Activated naive CD4-positive, alpha-beta T cell treated with anti-CD3 and anti-CD28 coated beads, Interleukin-2, amount 50 U/mL, for 16 hours (primary cell): ENCODE measurements around the gene KDM4F.
A peak's percentile ranks its signal among the peaks of the same experiment; 100 is the strongest.

Experiments
- DNase-seq: peaks from one replicate; pipeline ENCODE4 v3.0.0-alpha.2; 2020

The KDM4F gene

DNA sequence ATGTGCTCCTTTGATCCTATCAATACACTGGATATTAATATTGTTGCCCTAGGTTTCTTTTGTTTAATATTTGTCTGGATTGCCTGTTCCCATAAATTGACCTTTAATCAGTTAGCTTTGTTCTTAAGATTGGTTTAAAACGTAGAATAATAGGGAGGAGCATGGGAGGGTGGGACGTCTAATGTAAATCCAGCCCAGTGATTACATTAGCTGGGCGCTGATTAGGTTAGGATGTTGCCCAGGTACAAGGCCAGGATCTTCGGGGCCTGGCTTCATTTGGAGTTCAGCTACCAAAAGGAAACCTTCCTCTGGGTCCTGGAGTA, 17.5 kb downstream of the KDM4F start, which contains the start of gene SRSF8:
Gene SRSF8, plus strand, starts transcription at position 204 of the 323 bp plus-strand sequence. CDS start 308 bp downstream, outside the sequence.
- DNase-seq: no peak

DNA sequence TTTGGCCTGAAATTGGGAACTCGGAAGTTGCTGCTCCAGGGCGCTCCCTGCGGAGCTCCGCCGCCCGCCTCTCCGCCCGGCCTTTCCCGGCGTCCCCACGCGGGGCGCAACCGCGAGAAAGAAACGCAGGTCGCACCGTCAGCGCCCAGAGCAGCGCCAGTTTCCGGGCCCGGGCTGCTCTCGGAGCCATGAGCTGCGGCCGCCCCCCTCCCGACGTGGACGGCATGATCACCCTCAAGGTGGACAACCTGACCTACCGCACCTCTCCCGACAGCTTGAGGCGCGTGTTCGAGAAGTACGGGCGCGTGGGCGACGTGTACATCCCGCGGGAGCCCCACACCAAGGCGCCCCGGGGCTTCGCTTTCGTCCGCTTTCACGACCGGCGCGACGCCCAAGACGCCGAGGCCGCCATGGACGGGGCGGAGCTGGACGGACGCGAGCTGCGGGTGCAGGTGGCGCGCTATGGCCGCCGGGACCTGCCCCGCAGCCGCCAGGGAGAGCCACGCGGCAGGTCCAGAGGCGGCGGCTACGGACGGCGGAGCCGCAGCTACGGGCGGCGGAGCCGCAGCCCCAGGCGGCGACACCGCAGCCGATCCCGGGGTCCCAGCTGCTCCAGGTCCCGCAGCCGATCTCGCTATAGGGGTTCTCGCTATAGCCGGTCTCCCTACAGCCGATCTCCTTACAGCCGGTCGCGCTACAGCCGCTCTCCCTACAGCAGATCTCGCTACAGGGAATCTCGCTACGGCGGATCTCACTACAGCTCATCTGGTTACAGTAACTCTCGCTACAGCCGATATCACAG, 18.0 kb downstream of the KDM4F start:
- DNase-seq: peak; percentile 80

DNA sequence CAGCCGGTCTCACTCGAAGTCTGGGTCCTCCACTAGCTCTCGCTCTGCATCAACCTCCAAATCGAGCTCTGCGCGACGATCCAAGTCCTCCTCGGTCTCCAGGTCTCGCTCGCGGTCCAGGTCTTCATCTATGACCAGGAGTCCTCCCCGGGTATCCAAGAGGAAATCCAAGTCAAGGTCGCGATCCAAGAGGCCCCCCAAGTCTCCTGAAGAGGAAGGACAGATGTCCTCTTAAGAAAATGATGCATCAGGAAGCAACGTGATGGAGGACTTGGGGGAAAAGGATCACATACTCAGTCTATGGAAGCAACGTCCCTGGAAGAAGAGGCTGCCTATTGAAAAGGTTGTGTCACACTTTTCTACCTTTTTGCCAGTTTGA, 18.6 kb downstream of the KDM4F start:
- DNase-seq: peak; percentile 50

DNA sequence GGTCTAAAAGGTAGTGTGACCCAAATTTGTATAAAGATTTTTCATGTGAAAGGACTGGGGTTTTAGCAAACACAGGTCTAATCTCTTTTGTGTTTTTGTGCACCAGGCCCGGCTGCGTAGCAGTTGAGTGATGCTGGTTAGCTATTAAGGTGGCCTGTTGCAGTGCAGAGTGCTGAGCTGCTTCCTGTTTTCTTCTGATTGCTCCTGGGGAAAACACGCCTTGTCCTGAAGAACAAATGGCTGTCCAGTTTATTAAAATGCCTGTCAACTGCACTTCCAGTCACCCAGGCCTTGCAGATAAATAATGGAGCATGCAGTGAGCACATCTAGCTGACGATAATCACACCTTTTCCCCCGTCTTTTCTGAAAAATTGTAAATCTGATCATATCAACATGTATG, 19.3 kb downstream of the KDM4F start:
- DNase-seq: peak; percentile 62

DNA sequence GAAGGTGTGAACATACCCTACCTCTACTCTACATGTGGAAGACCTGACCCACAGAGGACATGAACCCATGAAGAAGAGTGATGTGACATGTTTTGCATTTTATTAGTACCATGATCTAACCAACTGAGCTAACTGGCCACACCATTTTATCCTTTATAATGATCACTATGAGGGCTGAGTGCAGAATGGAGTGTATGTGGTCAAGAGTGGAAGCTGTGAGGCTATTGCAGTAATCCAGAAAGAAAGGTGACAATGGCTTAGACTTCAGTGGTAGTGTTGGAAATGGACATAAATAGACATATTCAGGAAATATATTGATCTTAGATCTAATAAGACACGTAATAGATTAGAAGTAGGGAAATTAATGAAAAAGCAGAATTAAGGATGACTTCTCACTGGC, 21.2 kb downstream of the KDM4F start:
- DNase-seq: no peak

DNA sequence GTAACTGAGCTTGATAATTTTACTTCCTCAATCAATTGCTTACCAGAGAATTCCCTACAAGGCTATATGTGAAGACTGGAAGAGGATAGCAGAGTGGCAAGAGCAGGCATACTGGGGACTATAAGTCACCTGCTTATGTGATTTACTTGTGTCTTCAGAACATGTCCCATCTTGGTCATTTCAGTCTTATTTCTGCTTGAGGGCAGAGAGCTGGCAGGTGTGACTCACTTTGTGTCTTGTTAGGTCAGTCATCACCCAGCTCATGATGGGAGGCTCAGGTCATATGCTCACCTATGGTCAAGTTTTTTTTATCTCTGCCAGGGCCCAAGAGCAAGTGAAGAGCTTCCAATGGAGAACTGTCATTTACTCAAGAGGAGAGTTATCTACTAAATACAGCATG, 23.7 kb downstream of the KDM4F start:
- DNase-seq: no peak

DNA sequence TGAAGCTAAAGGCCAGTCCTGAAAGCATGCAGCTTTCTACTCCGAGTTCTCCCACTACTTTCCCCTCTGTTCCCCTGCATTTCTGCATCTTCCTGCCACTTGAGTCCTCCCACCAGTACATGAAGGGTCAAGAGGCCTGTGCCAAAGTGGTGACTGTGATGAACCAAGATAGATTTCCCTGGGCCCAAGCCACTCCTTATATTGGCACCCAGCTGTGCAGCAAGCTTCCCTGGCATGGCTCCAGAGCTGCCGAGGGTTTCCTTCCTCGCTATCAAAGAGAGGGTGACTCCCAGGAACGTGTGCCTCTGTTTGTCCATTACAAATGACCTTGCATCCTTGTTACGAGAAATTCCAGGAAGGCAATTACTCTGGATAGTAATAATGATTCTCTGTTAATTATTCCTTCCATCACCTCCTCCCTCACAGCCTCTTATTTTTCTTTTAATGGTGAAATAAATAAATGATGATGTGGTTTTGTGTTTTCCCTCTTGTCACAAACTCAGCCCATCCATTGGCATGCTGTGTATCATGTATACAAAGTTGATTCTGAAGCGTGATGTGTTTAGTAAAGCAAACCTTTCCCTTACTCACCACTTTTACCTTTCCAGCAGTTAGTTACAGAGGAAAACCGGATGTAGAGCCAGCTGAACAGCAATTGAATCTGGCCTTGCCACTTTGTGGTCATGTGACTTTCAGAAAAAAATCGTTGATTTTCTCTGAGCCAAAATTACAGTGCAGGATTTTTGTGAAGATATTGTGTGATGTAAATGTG, 25.8 kb downstream of the KDM4F start:
- no peak for DNase-seq

DNA sequence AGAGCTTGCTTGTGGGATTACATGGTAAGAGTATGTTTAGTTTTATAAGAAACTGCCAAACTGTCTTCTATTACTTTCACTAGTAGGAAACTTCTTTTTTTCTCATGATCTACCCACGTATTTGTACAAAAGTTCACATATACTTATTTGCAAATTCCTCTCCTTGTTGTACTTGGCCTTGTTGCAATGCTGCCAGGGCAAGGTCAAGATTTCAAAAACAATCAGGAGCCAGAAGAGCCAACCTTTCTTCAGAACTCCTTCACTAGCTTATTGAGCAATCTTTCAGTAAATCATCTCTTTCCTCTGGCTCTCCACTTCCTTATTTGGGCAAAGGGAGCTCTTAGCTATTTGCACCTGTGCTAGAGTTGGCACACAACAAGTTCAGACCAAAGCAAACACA, 27.2 kb downstream of the KDM4F start:
- DNase-seq: no peak

DNA sequence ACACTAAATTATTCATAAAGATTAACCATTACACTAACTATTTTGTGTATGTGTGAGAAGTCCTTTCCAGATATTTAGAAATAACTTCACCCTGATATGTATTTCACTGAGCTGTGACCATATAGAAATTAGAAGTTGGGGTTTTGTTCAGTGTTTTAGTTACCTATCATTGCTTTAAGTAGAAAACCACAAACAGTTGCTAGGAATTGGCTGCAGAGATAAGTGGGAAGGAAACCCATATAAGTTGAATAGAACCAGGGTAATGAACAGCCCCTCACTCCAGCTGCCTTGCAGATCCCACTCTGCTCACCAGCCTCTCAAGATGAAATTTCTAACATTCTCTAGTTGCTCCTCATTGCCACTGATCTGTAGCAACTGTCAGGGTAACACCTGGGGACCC, 27.8 kb downstream of the KDM4F start:
- no peak for DNase-seq

DNA sequence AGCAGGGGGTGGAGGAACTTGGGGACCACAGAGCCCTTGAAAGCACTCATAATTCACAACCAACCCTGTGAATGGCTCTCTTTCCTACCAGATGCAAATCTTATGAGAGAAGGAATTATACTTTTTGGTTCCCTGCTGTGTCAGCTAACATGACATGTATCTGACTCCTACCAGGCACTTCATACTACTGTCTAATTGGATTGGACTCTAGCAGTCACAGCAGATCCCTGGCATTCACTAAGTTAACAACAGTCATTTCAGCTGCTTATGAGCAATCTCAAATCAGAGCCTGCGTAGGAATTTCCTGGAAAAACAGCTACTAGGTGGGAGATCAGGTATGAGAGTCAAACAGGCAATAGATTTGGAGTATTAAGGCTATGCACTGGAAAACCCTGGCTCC, 29.3 kb downstream of the KDM4F start:
- no peak for DNase-seq

DNA sequence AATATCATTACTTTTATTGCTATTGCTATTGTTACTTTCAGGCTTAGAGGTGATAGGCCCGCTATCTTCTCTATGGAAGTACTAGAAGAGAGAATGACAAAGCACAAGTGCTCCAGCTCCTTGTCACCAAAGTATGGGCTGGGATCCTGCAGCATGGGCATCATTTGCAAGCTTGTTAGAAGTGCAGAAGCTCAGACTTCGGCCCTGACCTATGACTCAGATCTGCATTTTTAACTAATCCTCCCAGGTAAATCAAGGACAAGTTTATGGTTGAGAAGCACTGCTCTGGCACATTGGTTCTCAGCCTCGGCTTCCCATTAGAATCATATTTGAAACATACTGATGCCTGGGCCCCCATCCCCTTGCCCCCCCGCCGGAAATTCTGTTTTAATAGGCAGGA, 31.8 kb downstream of the KDM4F start:
- DNase-seq: no peak

DNA sequence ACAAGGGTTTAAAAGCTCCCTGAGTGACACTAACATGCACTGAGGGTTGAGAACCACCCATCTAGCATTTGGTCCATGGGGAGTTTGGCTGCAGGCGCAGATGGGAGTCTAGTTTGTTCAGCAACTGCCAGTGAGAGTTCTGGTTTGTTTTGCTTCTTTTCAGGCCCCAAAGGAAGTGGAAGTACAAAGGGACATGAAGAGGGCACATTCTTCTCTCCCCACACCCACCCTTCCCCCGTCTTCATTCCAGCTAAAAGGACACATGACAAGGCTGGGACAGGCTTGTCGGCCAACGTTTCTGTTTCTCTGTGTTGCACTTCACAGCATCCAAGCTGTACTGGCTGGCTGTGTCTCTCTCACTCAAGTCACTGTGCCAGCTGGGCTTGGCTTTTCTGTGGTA, 32.2 kb downstream of the KDM4F start:
- no peak for DNase-seq

DNA sequence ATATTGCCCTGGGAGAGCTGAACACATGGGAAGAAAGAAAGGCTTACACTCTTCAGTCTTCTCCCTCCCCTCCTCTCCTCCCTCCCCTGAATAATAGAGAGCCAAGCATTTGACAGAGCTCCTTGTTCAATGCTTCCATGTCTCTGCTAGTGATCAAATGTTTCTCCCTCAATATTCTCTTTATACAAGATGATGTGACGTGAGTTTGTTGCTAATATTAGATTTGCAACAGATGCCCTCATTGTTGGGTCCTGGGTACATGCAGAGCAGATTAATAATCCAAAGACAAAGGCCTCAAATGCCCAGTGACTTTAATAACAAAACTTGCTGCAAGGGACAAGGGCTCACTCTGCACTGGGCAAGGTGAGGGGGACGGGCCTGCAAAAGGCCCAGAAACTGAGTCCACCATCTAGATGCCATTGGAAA, 33.4 kb downstream of the KDM4F start:
- DNase-seq: no peak

DNA sequence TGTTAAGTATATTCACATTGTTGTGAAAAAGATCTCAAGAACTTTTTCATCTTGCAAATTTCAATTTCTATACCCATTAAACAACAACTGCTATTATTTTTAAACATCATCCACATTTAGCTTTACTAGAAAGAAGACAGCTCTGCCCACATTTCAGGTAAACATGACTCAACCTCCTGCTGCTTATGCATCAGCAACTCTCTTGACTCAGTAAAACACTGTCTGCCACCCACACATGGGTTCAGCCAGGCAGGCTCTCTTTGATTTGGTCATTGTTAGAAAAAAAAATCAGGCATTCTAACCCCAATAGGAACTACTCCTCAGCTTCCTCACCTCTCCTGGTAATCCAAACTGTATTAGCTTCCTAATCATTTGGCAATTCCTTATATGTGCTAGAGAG, 35.3 kb downstream of the KDM4F start:
- DNase-seq: peak; percentile 69

DNA sequence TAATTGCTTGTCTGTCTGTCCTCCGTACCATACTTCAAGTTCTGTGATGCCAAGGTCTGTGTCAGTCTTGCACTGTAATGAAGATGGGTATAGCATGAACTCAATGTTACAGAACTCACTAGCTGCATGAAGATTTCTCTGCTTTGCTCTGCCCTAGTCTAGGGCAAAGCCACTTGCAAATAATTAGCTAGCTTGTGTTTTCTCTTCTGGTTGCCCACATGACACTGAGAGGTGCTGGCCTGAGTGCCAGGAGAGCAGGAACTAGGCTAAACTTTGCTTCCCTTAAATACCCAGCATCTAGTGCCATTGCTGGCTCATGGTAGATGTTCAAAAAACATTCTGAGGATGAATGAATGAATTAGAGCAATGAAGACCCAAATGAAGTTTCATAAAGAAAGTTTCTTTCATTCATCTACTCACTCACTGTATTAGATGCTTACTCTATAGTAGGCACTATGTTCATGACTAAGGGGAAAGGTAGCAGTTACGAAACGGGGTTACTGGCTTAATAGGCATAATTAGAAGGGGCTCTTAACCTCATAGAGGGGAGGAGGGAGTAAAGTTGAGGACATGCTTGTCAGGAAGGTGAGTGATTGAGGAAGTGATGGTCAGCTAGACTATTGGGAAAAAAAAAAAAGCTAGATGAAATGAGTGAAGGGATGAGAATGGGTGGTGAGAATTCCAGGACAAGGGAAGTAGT, 36.0 kb downstream of the KDM4F start:
- no peak for DNase-seq

DNA sequence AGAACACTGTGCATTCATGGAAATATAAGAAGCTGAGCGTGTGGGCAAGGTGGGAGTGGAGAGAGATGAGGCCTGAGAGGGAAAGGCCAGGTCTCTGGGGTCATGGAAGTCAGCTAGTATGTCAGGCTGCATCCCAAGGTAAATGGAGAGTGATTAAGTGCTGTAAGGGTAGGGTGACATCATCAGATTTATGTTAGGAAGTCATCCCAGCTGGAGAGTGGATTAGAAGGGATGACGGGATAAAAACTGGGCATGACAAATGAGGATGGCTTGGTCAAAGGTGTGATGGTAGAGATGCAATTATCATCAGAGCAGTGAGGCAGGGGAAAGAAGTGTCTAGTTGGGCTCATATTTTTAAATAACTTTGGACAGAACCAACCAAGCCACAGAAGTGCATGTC, 36.9 kb downstream of the KDM4F start:
- no peak for DNase-seq

DNA sequence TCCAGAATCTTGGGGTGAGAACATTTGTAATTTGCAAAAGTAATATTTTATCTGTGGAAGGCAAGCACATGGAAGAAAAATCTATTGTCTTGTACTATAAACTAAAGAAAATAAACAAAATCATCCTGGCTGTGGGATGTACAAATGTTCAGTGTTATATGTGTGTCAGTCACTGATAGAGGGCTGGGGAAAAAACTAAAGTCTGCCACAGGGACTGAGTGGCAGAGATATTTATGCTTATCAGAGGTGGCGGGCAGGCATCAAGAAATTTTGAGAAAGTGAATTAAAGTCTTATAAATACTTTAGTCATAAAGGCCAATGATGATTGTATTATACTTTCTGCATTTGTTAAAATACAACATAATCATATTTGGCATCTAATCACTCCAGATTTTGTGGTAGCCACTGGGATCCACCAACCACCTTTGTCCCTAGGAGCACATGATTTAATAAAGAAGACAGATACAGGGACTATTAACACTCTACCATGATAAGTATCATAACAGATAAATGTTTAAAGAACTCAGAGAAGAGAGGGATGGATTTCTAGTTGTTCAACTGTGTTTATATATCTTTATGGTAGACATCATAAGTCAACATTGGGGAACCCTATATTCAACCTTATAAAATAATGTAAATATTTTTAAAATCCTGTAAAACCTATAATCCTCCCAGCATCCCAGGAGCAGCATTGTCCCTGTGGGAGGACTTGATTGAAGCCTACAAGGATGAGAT, 37.8 kb downstream of the KDM4F start:
- no peak for DNase-seq

DNA sequence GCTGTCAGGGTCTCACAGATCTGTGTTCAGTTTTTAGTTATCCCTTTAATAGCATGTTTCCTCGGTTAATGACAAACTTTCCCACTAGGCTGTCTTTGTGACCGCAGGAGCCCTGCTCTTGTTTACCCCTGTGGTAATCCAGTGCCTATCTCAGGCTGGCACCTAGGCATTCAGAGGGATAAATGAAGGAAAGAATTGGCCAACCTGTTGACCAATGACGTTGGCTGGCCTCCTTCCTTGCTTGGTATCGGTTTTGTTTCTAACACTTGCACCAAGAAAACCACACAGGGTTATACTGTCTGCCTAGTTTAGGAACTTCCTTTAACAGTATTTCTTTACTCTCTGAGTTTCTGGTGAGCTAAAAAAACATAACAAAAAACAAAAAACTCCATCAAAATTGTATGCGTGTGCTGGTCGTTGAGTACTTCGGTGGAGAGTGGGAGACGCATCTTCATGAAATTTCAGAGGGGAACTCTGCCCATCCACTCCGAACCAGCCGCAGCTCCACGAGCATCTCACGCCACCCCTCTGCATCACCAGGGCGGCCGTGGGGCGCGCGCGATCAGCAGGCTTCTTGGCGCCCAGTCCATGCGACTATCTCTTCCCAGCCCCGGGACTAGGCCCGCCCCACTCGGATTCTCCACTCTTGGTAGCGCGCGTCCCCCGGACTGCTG, 39.9 kb downstream of the KDM4F start:
- no peak for DNase-seq

DNA sequence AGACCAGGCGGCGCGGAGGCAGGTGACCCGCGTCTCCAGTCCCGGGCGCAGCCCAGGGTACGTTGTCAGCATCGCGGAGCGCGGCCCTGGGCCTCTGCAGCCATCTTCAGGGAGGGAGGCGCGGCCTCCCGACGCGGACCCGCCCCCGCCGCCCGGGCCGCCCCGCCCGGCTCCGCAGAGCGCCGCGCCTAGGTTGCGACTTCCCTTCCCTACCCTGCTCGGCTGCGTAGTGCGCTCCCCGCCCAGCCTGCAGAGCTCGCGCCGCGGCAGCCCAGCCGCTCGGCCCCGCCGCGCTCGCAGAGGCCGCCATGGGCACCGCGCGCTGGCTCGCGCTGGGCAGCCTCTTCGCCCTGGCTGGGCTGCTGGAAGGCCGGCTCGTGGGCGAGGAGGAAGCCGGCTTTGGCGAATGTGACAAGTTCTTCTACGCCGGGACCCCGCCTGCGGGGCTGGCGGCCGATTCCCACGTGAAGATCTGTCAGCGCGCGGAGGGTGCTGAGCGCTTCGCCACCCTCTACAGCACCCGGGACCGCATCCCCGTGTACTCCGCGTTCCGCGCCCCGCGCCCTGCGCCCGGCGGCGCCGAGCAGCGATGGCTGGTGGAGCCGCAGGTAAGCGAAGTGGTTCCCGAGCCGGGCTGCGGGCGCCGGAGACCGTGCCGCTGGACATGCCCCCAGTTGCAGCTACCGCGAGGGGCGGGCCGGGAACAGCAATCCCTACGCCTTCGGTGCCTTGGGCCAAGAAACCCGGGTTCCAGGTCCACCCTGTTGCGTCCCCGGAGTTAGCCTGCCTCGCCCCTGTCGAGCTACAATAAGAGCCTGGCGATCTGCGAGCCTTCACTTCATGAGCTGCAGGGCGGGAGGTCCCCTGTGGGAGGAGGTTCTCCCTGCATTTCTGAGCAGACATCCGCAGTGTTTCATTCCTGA, 40.7 kb downstream of the KDM4F start, which contains the start of gene ENDOD1:
Gene ENDOD1, plus strand, starts transcription at position 227 of the 923 bp plus-strand sequence. Its CDS starts 82 bp downstream, at position 309.
- DNase-seq: peak; percentile 86

DNA sequence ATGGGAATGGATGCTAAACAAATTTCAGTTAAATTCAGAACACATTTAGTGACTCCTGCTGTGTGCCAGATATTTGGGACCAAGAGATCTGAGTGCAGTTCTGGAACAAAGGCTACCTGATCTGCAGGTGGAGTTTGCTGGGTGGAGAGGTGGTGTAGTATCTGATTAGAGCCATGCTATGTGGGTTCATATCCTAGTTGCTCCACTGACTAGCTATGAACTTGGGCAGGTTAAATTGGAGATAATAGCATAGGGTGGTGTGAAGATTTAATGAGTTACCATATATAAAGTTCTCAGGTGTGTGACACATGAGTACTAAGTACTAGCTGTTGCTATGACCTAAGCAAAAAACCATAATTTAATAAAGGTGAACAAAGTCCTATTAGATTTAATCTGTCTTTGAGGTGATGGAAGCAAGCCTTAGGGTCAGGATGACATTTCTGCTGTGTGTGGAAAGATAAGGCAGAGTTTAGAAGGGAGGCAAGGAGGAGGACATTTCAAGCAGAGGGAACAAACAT, 42.5 kb downstream of the KDM4F start:
- DNase-seq: no peak
